NCI-H2107 treated with DMSO at 0.1 percent for 48 hours (cell line): Measurements from ENCODE around the gene RAMP3.
A peak's percentile ranks its signal among the peaks of the same experiment; 100 is the strongest.
"Not testable (repeated sequence)": the region's sequence is repeated elsewhere in the genome, so short reads cannot be mapped to it uniquely, and the experiment has no call there.

Source experiments
- DNase-seq: peaks from one replicate; lab custom pipeline; 2025; ENCODE audit not compliant: unreplicated experiment; lab: John Stamatoyannopoulos, UW

The RAMP3 gene, protein sequence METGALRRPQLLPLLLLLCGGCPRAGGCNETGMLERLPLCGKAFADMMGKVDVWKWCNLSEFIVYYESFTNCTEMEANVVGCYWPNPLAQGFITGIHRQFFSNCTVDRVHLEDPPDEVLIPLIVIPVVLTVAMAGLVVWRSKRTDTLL

GRCh38 chr7:45157653-45158401 lies at the start of gene RAMP3:
RAMP3 (plus strand) TSS chr7:45157791; CDS start chr7:45157829, 38 bp downstream.
- DNase-seq, result no peak

- DNase-seq, result no peak
Measured at GRCh38 chr7:45108863-45109262, 48.7 kb upstream of the RAMP3 start.

DNA sequence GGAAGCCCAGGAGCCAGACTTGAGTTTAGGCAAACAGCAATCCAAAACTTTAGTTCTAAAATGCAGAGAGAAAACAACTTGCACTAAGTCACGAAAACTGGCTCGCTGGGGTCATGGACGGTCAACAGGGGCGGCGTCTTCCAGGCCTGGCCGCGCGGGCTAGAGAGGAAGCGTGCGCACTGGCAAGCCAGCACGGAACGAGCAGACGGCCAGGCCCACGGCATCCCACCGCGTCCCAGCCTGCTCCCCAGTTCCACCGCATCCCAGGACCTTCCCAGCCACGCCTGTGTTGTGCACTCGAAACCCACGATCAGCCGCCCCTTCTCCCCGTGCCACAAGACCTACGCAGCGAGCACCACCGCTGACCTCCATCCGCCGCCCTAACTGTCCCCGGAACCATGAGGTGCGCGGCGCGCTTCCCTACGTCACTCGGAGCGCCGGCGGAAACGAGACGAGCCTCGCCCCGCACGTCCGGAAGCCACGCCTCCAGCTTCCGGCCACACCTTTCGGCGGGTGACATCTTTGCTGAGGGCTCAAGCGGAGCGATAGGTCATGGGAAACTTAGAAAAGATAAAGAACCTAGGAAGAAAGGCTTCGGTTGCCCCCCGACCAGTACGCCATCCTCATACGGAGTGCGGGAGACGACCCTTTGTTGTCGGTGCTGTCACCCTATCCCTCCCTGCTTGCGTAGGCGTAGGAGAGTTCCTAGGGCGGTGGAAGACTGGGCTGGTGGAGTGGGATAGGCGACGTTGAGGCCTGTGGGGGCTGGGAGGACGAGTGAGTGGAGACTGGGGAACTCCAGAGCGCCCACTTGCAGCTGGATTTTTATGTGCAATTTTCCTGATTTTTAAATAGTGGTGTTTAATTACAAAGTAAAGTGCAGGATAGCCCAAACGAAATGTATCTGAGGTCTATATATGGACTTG lies 46.0 kb upstream of the RAMP3 start, which contains the start of gene TBRG4:
TSS of gene TBRG4 (minus strand) at position 400 of the 926 bp plus-strand sequence. CDS start 2,460 bp downstream, outside the sequence.
- DNase-seq, result peak; percentile 91

GRCh38 chr7:45112648-45113047 lies 44.9 kb upstream of the RAMP3 start:
- DNase-seq, result no peak

DNA sequence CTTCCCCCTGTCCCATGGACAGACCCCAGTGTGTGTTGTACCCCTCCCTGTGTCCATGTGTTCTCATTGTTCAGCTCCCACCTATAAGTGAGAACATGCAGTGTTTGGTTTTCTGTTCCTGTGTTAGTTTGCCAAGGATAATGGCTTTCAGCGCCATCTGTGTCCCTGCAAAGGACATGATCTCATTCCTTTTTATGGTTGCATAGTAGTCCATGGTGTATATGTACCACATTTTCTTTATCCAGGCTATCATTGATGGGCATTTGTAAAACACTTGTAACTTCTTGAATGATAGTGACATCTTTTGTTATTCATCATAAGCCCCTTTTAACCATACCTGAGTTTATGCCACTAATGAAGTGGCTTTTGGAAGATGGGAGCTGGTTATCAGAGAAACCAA lies 43.3 kb upstream of the RAMP3 start:
- not testable (repeated sequence) for DNase-seq

DNA sequence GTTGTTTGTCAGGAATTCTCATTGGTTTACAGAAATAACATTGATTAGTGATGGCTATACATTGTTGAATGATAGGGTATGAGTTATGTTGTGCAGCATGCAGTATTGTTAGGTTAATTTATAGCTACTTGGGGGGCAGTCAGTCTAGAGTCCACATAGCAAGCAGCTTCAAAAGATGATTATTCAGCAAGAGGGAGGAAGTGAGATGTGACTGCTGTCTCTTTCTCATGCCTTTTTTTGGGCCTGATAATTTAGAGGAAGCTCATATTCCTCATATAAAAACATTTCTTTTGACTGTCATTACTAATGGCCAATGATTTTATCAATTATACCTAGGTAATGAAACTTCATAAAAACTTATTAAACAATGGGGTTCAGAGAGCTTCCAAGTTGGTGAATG lies 42.7 kb upstream of the RAMP3 start:
- no peak for DNase-seq

GRCh38 chr7:45116048-45116447 lies 41.5 kb upstream of the RAMP3 start:
- no peak for DNase-seq

DNA sequence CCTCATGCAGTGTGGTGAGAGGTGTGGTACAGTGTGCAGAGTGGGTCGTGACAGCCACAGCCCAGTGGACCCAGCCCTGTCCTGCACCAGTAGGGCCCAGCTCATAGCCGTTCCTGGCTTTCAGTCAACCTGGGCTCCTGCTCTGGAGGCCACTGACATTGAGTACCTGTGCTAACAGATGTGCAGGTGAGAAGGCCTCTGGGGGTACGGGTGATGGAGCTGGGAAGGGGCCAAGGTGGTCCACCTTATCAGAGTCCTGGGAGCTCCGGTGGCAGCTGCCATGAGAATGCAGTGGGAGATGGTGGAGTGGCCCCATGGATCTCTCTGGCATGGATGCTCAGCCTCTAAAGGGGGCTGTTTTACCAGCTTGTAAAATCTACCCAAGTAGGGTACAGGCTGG lies 40.0 kb upstream of the RAMP3 start:
- DNase-seq, result no peak

DNA sequence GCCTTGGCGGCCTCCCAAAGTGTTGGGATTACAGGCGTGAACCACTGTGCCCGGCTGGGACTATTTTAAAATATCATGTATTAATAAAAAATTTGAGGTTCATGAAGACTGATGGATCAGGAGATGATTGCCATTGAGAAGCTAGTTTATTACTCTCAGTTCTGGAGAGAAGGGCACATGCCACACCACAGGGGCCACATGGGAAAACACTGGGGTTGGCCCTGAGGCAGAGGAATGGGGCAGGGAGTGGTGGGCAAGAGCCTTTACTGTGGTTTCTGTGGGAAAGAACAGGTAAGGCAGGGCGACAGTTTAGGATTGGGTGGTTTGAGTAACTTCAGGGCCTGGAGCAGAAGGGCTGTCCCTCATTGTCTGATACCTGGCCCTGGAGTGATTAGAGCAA lies 39.3 kb upstream of the RAMP3 start:
- DNase-seq, result no peak

DNA sequence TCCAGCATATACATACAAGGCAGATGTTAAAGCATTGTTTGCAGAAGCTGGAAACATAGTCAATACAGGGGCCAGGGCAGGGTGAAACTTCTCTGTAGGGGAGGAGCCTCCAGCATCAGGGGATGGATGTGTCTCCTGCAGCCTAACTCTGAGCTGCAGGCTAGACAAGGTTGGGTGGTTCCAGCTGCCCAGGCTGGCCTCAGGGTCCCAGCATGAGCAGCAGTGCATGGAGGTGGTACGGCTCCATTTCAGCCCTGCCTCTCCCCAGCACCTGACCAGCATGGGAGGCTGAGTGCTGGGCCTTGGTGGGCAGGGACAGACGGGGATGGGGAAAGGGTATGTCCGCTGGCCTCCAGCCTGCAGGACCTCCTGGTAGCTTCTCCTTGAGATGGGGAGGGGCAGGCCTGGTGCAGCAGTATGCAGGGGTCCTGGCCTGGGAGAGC lies 38.7 kb upstream of the RAMP3 start:
- no peak for DNase-seq

DNA sequence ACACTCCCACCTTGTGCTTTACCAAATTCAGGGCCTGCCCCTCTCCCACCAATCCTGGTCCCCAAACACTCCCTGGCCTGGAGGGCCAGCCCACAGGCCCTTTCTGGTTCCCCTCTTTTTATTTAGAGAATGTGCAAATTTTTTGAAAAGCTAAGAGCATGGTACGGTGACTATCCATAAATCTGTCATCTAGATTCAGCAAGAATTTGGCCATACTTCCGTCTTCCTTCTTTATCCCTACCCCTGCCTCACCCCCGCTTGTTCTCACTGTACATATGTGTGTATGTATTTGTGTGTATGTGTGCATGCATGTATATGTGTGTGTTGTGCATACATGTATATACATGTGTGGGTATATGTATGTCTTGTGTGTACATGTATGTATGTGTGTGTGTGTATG lies 38.0 kb upstream of the RAMP3 start:
- DNase-seq, result no peak

DNA sequence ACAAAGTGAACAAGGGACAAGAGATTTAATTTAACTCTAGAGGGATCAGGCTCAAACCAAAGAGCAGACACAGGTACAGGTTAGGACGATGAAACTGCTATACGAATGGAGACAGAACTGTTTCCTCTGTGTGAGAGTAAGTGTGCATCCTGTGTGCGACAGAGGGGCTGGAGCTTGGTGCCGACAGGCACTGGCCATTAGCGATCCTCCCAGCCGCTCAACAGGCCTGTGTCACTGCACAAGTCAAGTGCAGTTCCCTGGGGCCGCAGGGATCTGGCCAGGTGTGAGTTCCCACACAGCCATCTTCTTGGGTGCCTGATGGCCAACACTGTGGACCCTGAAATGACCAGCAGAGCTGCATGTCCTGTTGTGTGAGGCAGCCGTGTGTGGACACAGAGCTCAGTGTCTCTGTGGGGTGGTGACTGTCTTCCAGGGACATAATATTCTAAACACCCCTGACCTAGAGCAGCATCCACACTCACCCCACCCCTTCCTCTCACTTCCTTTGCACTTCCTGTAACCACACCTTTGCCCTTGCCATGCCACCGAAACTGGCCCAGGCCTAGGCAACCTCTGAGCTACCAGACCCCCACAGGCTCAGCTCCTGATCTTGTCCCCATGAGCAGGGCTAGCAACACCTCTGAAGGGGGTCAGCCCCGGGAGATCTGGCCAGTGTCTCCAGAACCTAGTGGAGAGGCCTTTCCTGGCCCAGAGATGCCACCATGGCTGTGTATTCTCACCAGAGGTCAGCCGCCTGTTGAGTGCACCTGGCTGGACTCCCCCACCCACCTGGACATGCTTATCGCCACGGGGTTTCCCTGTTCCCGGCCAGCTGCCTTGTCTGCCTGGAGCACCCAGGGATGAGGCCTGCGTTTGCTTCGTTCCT lies 34.4 kb upstream of the RAMP3 start:
- DNase-seq, result no peak

DNA sequence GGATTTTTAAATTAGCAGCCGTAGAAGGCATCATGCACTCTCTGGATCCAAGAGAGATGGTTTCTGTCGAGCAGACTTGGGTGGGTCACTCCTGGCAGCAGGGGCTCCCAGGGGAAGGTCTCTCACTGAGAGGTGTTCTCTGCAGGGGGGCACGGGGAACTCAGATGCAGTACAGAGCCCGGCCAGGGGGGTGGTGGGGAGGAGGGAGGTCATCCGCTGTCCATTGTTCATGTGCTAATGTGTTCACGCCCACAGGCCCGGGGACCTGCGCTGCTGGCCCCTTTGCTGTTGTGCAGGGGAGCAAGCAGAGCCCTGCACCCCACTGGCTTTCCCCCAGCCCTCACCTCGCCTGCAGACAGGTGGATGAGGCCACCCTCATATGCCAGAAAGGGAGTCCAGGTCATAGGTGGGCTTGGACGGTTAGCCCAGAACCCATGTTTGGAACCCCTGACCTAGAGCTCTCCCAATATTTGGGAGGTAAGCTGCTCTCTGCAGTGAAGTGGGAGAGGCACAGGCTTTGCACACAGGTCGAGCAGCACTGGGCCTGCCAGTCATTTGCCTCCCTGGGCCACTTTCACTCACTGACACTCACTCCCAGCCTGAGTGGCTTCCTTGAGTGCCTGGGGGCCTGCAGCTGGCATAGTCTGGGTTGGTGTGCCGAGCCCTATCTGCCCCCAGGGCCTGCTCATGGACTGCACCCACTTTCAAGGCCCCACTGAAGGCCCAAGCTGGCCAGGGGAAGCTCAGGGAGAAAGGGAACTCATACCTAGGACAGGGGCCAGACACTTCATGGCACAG lies 33.5 kb upstream of the RAMP3 start:
- no peak for DNase-seq

DNA sequence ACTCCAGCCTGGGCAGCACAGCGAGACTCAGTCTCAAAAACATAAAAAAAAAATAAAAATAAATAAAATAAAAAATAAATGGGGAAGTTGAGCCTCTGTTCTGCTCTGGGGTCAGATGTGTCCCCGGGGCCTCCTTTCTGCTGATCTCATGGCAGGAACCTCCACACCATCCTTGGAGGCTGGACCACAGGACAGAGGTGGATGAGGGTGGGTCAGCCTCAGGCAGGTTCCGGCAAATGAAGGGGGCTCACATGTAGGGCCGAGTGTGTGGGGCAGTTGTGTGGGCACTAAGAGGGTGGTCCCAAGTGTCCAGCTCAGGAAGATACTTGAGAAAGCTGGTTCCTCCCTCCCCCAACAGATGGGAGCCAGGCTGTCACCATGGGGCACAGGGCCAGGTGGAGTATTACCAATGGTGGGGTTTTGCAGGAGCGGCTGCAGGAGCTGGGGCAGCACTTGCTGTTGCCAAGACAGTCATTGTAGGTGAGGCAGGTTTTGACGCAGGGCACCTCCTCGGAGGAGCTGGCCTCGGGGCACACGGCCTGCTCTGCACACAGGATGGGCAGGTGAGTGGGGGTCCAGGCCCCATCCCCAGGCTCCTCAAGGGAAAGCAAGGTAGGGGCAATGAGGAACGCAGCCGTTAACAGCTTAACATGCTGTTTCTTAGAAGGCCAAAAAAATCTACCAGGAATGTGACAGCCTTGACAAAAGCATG lies 32.2 kb upstream of the RAMP3 start:
- DNase-seq, result no peak

DNA sequence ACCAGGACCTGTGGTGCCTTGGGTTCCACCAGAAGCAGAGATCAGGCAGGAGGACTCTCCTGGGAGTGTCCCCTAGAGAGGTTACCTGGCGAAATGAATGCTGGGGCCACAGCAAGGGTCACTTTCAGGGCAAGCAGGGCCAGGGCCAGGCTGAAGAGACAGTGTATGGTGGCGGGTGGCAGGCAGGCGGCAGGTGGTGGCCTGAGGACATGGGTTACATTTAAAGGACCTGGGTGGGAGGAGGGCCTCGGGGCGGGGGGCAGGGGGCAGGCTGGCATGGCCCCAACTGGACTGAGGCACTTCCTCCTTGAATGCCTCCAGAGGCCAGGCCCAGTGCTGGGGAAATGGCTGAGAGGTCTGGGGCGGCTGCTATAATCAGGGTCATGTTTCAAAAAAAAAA lies 31.4 kb upstream of the RAMP3 start:
- no peak for DNase-seq

DNA sequence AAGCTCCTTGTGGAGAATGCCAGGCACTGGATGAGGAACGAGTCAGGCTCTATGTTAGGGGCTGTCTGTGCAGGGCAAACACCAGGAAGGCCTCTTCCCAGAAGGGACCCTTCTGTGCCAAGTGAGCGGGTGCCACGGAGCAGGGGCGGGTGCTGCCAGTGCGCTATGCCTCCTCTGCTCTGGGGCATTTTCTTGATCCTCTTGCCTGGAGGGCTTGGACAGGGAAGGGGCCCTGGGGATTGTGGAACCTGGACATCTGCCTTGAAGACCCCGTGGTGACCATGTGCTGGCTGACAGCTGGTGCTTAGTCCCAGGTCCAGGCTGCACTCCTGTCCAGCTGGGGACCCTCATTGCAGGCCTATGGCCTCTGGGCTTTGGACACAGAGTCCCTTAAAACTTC lies 30.7 kb upstream of the RAMP3 start:
- DNase-seq, result no peak

- DNase-seq, result no peak
Measured at GRCh38 chr7:45129181-45129800, 28.3 kb upstream of the RAMP3 start.

GRCh38 chr7:45129906-45130305 lies 27.7 kb upstream of the RAMP3 start:
- DNase-seq, result no peak

DNA sequence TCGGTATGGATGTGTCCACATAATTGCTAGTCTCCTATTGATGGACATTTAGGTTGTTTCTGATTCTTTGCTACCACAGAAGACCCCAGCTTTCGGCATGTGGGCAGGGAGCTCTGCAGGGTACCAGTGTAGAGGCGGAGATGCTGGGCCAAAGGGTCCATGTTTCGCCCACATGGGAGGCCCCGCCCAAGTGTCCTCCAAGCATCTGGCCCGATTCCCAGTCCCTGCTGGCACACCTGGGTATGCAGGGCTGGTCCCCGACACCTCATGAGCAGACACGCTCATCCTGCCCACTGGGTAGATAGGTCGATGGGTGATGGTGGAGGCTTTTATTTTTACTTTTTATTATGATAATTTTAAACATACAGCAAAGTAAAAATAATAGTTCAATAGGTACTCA lies 26.7 kb upstream of the RAMP3 start:
- DNase-seq, result no peak
